Renal pelvis (tissue), 12 donors: ENCODE results near the gene AHCYL2. TPM values are rescaled to one million over a fixed set of nuclear protein-coding genes. Genes with fewer than 3 reads are reported as not detected.
A peak's percentile ranks its signal among the peaks of the same experiment; 100 is the strongest.

Source experiments
- DNase-seq: peaks from one replicate; pipeline ENCODE4 v3.0.0-alpha.2; 2013
- long read RNA-seq, 16 experiments: transcript quantifications; one replicate each; lab custom pipeline, GENCODE V29; 2026
- polyA plus RNA-seq, 3 donors: library from polyadenylated mRNA; unstranded; fragments of 120-200 nt; gene quantifications; one replicate each; pipeline ENCODE4 v1.2.1, GENCODE V29; 2013; ENCODE audit not compliant: insufficient read length in 3 of 3

AHCYL2 gene
- 10 to 100 TPM; 24.9 to 31.5 (median 27.5) TPM for polyA plus RNA-seq
- long read RNA-seq, donor 1, full-length matches to known transcripts: 6 of 103 reads
- long read RNA-seq, donor 1, partial matches to known transcripts: 97 of 103 reads
- long read RNA-seq, donor 1, other reads (novel, unspliced or antisense): 0 of 103 reads
- long read RNA-seq, donor 2, full-length matches to known transcripts: 4 of 86 reads
- long read RNA-seq, donor 2, partial matches to known transcripts: 82 of 86 reads
- long read RNA-seq, donor 2, other reads (novel, unspliced or antisense): 0 of 86 reads
- long read RNA-seq, donor 3: 0 reads
- long read RNA-seq, donor 4, full-length matches to known transcripts: 1 of 1 reads
- long read RNA-seq, donor 4, partial matches to known transcripts: 0 of 1 reads
- long read RNA-seq, donor 4, other reads (novel, unspliced or antisense): 0 of 1 reads
- long read RNA-seq, donor 5, full-length matches to known transcripts: 1 of 1 reads
- long read RNA-seq, donor 5, partial matches to known transcripts: 0 of 1 reads
- long read RNA-seq, donor 5, other reads (novel, unspliced or antisense): 0 of 1 reads
- long read RNA-seq, donor 6, full-length matches to known transcripts: 3 of 3 reads
- long read RNA-seq, donor 6, partial matches to known transcripts: 0 of 3 reads
- long read RNA-seq, donor 6, other reads (novel, unspliced or antisense): 0 of 3 reads
- long read RNA-seq, donor 7: 0 reads
- long read RNA-seq, donor 8, full-length matches to known transcripts: 2 of 2 reads
- long read RNA-seq, donor 8, partial matches to known transcripts: 0 of 2 reads
- long read RNA-seq, donor 8, other reads (novel, unspliced or antisense): 0 of 2 reads
- long read RNA-seq, donor 9, full-length matches to known transcripts: 4 of 82 reads
- long read RNA-seq, donor 9, partial matches to known transcripts: 78 of 82 reads
- long read RNA-seq, donor 9, other reads (novel, unspliced or antisense): 0 of 82 reads
- long read RNA-seq, donor 10, full-length matches to known transcripts: 2 of 2 reads
- long read RNA-seq, donor 10, partial matches to known transcripts: 0 of 2 reads
- long read RNA-seq, donor 10, other reads (novel, unspliced or antisense): 0 of 2 reads
- long read RNA-seq, donor 11, full-length matches to known transcripts: 1 of 1 reads
- long read RNA-seq, donor 11, partial matches to known transcripts: 0 of 1 reads
- long read RNA-seq, donor 11, other reads (novel, unspliced or antisense): 0 of 1 reads
- long read RNA-seq, donor 12, full-length matches to known transcripts: 4 of 72 reads
- long read RNA-seq, donor 12, partial matches to known transcripts: 68 of 72 reads
- long read RNA-seq, donor 12, other reads (novel, unspliced or antisense): 0 of 72 reads
- long read RNA-seq, donor 13, full-length matches to known transcripts: 3 of 91 reads
- long read RNA-seq, donor 13, partial matches to known transcripts: 88 of 91 reads
- long read RNA-seq, donor 13, other reads (novel, unspliced or antisense): 0 of 91 reads
- long read RNA-seq, donor 14, full-length matches to known transcripts: 1 of 24 reads
- long read RNA-seq, donor 14, partial matches to known transcripts: 23 of 24 reads
- long read RNA-seq, donor 14, other reads (novel, unspliced or antisense): 0 of 24 reads
- long read RNA-seq, donor 15, full-length matches to known transcripts: 7 of 32 reads
- long read RNA-seq, donor 15, partial matches to known transcripts: 25 of 32 reads
- long read RNA-seq, donor 15, other reads (novel, unspliced or antisense): 0 of 32 reads
- long read RNA-seq, donor 16, full-length matches to known transcripts: 3 of 3 reads
- long read RNA-seq, donor 16, partial matches to known transcripts: 0 of 3 reads
- long read RNA-seq, donor 16, other reads (novel, unspliced or antisense): 0 of 3 reads

- DNase-seq: peak; percentile 98
These were observed at the start of gene AHCYL2 for GRCh38 chr7:129224251-129225205. TSS of gene AHCYL2 (plus strand) at chr7:129225030.

DNA sequence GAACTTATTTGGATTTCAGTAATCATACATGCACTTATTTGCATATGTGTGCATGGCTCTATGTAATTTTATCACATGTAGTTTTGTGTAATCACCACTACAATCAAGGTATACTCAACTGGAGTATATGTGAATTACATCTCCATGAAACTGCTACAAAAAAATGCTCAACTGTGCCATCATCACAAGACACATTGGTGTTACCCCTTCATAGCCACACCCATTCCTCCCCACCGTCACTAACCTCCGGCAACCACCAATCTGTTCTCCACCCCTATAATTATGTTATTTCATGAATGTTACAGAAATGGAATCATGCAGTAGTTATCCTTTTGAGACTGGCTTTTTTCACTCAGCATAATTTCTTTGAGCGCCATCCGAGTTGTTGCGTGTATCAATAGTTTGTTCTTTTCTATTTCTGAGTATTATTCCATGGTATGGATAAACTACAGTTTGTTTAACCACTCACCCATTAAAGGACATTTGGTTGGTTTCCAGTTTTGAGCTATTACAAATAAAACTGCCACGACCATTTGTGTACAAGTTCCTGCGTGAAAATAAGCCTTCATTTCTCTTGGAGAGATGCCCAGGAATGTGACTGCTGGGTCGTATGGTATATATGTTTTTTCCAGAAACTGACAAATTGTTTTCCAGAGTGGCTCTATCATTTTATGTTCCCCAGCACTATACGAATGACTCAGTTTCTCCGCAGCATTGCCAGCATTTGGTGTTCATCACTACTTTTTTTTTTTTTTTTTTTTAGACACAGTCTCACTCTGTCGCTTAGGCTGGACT, 47.7 kb upstream of the AHCYL2 start:
- DNase-seq: no peak

- no peak for DNase-seq
These were observed 39.7 kb upstream of the AHCYL2 start for GRCh38 chr7:129184981-129185670.

DNA sequence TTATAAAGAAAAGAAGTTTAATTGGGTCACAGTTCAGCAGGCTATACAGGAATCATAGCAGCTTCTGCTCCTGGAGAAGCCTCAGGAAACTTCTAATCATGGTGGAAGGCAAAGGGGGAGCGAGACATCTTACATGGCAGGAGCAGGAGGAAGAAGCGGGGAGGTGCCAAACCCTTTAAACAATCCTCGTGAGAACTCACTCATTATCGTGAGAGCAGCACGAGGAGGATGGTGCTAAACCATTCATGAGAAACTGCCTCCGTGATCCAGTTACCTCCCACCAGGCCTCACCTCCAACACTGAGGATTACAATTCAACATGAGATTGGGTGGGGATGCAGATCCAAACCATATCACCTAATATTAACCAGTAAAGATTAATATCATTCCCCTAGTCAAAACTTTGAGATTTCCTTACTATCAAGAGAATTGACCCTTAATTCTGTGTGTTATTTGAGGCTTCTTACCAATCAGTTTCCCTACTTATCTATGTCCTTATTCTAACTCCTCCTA, 38.0 kb upstream of the AHCYL2 start:
- DNase-seq: no peak

DNA sequence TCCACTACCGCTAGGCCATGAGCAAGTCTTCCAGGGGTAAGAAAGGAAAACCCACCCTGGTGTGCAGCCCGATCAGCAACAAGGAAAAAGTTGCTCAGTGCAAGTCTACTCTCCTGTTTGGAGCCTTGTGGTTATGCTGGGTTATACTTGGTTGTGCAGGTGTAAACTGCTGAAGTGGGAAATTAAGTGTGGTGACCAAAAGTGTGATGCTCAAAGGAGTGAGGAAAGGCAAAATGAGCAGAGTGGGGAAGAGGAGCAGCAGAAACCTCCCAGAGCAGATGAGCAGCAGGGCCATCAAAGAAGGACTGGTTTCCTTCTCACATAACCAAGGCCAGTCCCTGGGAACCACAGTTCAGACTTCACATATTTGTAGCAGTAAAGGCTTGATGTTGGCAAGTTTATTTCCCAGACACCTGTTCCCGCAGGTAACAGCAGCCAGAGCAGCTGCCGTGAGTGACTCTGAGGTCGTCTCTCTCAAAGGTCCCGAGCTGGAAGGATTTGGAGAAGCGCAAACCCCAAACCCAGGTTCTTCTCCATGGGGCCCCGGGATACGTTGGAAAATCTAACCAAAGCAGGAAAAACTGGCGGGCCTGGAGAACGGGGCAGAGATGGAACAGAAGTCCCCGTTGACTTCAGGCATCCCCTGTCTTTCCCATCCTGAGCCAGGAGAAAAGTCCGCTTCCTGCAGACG, 37.0 kb upstream of the AHCYL2 start:
- DNase-seq: no peak

DNA sequence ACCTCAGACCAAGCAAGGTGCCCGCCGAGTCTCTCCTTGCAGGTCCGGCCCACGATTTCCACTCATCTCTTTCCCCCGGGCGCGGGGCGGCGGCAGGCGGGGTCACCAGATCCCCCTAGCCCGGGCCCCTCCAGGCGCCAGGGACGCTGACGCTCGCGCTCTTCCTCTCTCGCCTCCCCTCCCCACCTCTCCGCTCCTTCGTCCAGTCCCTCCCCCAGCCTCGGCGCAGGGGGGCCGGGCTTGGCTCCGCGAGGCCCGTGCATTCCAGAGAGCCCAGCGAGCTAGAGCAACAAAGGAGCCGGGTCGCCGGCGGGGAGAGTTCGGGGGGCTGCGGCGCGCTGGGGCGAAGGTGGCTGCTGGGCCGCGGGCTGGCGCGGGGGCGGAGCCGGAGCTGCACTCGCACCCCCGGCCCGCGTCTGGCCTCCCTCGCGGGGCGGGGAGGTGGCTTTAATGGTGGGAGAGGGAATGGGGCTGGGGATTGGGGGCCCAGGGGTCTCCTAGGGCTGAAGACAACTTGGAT, 36.4 kb upstream of the AHCYL2 start, which contains the start of gene SMO:
Gene SMO, plus strand, starts transcription at position 262 of the 520 bp plus-strand sequence. CDS start 519 bp downstream, outside the sequence.
- DNase-seq: peak; percentile 94

GRCh38 chr7:129188892-129189660, 35.8 kb upstream of the AHCYL2 start:
- DNase-seq: no peak

DNA sequence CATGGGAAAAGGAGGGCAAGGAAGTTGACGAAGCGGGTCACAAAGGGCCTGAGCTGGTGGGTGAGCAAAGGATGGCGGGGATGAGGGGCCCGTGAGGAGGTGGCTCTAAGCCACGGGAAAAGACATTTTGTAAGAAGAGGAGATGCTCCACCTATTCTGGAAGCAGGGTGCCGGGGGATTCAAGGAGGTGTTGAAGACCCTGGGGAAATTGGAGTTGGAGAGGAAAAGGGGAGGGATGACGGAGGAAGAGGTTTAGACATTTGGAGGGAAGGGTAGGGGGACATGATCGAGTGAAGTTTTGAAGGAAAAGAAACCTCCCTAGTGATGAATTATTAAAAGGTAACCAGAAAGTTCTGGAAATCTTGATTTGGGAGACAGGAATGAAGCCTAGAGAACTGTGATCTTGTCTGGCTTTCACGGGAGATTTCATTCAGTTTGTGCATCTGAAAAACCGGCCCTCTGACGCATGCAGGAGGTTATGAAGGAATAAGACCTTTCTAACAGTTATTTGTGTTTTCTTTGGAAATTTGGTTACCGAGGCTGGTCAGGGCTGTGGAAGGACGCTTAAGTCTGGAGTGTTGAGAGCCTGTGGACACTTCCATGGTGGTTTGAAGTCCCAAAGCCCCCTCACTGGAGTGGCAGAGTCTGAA, 35.0 kb upstream of the AHCYL2 start:
- no peak for DNase-seq

GRCh38 chr7:129191272-129191671, 33.6 kb upstream of the AHCYL2 start:
- DNase-seq: no peak

DNA sequence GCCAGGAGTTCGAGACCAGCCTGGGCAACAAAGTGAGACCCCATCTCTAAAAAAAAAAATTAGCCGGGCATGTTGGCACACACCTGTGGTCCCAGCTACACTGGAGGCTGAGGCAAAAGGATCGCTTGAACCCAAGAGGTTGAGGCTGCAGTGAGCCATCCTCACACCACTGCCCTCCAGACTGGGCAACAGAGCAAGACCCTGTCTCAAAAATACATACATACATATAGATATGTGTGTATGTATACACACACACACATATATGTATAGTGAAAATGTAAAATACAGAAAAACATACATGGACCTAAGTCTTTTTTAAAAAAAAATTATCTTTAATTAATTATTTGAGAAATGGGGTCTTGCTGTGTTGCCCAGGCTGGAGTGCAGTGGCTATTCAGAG, 30.9 kb upstream of the AHCYL2 start:
- DNase-seq: no peak

GRCh38 chr7:129197771-129198170, 27.1 kb upstream of the AHCYL2 start:
- no peak for DNase-seq

DNA sequence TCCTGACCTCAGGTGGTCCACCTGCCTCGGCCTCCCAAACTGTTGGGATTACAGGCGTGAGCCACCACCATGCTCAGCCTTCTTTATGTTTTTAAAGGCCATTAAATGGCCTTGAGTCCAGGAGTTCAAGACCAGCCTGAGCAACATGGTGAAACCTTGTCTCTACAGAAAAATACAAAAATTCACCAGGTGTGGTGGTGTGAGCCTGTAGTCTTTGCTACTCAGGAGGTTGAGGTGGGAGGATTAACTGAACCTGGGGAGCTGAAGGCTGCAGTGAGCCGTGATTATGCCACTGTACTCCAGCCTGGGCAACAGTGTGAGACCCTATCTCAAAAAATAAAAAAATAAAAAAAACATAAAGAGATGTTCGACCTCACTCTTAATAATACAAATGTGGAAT, 25.4 kb upstream of the AHCYL2 start:
- no peak for DNase-seq

DNA sequence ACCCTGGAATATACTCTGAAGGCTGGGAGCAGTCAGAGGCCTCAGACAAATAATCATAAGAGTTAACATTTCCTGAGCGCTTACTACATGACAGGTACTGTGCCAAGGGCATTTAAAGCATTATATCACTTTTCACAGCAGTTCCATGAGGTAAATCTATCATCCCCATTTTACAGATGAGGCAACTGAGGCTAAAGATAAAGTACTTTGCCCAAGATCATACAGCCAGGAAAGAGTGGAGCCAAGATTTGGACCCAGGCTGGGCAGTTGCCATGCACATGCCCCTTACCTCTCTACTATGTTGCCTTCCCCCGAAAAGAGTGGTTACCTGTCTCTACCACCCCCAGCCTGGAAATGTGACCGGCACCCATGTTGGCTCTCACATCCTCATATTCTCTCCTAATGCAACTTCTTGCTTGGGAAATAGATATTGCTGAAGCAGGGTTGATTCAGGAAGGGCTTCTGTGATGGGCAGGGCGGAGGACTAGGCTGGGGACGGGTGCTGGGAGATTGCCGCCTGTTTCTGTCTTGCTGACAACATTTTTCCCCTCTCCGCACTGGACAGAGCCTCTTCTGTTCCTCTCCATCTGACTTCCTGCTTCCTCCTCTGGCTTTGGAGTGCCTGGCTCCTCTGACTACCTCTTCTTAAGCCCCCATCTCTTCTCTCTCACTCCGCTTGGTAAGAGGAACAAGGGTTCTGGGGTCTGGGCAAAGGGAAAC, 22.6 kb upstream of the AHCYL2 start:
- DNase-seq: no peak

GRCh38 chr7:129203050-129203741, 21.6 kb upstream of the AHCYL2 start:
- no peak for DNase-seq
